HG02981 (cell line): Measurements from ENCODE around the gene NME9.
"Not testable (repeated sequence)": the region's sequence is repeated elsewhere in the genome, so short reads cannot be mapped to it uniquely, and the experiment has no call there.

Experiments
- ATAC-seq: cut with Tn5 transposase; IDR thresholded peaks from one replicate; pipeline ENCODE4 v1.9.1; 2021; ENCODE audit warnings: mild to moderate bottlenecking, moderate library complexity; ENCODE audit not compliant: unreplicated experiment

NME9 gene, protein sequence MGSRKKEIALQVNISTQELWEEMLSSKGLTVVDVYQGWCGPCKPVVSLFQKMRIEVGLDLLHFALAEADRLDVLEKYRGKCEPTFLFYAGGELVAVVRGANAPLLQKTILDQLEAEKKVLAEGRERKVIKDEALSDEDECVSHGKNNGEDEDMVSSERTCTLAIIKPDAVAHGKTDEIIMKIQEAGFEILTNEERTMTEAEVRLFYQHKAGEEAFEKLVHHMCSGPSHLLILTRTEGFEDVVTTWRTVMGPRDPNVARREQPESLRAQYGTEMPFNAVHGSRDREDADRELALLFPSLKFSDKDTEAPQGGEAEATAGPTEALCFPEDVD

DNA sequence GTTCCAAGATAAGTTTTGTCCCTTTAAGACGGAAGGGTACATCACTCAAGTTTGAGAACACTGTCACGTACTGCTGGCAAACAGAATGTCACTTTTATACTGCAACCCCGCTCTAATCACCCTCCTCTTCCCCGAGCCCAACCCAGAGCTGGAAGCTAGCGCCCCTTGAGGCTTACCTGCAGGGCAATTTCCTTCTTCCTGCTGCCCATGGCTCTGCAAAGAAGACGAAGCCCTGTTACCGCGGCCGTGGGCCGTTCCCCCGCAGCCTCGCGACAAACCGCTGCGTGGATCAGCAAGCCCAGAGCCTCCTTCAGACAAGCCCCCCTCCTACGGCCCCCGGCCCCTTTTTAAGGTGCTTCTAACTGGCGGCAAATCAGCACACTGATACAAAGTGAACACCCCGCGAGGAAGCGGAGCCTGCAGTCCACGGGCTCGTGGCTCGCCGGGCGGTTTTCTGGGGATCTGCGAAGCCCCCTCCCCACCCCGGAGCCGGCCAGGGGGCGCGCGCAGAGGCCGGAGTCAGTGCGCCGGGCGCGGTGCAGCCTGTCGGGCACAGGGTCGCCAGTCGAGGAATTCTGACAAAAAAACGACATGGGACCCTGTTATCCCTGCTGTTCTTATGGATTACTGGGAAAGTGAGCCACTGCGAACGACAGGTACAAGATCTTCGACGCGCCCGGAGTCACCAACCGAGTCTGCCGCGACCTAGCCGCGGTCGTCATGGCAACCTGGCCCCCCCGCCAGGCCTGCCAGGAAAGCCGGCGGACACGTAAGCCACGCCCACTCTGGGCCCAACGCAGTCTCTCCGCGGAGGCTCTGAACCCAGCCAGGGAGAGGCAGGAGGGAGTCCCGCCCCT, at the start of gene NME9:
Gene NME9, minus strand, starts transcription at position 725 of the 857 bp plus-strand sequence. Its CDS starts 516 bp downstream, at position 209.
- ATAC-seq: peak; percentile 72

DNA sequence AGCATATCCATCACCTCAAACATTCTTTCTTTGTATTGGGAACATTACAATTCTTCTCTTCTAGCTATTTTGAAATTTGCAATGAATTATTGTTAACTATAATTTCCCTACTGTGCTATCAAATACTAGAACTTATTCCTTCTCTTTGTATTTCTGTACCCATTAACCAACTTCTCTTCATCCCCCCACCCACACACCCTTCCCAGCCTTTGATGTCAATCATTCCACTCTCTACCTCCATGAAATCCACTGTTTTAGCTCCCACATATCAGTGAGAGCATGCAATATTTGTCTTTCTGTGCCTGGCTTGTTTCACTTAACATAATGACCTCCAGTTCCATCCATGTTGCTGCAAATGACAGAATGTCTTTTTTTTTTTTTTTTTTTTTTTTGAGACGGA, 49.3 kb upstream of the NME9 start:
- no peak for ATAC-seq

DNA sequence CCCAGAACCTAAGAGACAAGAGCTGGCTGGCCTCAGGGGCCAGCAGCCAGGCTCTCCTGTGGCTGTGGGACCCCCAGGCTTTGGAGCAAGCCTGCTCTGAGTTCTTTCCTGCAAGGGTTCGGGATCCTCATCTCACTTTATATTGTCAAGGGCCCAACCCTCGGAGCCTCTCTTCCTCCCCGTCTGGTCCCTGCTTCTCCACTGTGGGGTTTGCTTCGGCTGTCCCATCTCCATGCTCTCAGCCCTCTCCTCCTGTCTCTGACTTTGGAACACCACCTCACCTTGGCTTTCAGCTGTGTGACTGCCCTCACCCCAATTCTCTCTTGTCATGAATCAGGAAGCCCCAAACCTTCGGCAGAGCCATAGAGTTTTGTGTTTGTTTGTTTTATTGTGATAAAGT, 48.7 kb upstream of the NME9 start:
- ATAC-seq: no peak

DNA sequence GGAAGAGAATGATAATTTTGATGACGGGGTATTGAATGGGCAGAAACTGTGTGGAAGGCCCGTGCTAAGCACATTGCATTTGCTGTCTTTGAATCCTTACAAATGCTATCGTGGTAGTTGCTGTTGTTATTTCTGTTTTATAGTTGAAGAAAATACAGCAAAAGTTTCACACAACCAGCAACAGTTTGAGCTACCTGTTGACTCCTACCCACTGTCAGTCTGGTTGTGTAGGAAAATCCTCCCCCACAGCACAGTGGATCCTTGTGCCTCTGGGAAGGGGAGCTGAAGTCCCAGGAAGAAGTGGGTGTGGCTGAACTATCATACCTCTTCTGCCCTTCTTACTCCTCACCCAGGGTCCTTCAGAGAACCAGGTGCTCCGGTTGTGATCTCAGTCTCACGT, 48.2 kb upstream of the NME9 start:
- ATAC-seq: no peak

DNA sequence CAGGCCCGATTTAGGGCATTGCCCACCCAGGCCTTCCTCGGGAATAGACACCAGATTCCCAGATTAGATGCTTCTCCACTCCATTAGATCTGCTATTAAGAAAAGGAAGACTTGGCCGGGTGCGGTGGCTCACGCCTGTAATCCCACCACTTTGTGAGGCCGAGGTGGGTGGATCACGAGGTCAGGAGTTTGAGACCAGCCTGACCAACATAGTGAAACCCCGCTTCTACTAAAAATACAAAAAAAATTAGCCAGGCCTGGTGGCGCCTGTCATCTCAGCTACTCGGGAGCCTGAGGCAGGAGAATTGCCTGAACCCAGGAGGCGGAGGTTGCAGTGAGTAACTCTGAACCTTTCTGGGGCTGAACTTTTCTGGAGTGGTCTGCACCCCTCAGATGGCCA, 47.6 kb upstream of the NME9 start:
- not testable (repeated sequence) for ATAC-seq

DNA sequence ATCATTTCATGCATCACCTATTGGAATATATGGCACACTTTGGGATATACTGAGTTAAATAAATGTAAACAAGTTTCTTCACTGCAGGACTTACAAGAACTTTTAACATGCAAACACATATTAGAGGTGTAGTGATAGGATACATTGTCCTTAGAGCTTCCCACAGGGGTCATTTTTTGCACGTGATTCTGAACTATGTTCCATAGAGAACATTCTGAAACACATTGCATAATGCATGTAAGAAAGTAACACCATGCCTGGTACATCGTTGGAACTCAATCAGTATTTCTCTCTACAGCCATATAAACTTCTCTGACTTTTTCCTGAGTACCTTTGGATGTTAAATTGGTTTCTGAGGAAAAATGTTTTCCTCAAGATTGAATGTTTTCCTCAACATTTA, 47.0 kb upstream of the NME9 start:
- no peak for ATAC-seq

DNA sequence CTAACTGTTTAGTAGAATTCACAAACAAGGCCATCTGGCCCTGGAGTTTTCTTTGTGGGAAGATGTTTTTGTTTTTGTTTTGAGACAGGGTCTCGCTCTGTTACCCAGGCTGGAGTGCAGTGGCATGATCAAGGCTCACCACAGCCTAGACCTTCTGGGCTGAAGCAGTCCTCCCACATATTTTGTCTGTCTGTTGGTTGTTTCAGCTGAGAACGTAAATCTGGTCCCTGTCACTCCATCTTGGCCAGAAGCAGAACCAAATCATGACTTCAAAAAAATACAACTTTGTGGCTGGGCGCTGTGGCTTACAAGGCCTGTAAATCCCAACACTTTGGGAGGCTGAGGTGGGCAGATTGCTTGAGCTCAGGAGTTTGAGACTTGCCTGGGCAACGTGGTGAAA, 45.8 kb upstream of the NME9 start:
- no peak for ATAC-seq

DNA sequence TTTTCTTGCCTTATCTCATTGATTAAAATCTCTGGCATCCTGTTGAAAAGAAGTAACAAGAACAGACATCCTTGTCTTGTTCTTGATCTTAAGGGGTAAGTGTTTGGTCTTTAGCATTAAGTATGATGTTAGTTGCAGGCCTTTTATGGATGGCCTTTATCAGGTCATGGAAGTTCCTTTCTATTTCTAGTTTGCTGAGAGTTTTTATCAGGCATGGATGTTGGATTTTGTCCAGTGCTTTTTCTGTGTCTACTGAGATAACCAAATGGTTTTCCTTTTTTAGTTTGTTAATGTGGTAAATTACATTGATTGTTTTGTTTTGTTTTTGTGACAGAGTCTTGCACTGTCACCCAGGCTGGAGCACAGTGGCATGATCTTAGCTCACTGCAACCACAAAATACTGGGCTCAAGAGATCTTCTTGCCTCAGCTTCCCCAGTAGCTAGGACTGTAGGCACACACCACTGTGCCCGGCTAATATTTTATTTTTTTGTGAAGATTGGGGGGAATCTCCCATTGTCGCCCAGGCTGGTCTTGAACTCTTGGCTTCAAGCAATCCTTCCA, 45.0 kb upstream of the NME9 start:
- no peak for ATAC-seq

DNA sequence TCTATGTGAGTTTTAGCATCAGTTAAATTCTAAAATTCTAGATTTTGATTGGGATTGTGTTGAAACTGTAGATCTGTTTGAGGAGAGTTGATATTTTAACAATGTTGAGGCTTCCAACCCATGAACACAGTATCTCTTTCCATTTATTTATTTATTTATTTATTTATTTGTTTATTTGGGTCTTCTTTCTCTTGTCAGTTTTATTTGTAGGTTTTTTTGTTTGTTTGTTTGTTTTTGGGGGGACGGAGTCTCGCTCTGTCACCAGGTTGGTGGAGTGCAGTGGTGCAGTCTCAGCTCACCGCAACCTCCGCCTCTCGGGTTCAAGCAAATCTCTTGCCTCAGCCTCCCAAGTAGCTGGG, 44.1 kb upstream of the NME9 start:
- no peak for ATAC-seq

DNA sequence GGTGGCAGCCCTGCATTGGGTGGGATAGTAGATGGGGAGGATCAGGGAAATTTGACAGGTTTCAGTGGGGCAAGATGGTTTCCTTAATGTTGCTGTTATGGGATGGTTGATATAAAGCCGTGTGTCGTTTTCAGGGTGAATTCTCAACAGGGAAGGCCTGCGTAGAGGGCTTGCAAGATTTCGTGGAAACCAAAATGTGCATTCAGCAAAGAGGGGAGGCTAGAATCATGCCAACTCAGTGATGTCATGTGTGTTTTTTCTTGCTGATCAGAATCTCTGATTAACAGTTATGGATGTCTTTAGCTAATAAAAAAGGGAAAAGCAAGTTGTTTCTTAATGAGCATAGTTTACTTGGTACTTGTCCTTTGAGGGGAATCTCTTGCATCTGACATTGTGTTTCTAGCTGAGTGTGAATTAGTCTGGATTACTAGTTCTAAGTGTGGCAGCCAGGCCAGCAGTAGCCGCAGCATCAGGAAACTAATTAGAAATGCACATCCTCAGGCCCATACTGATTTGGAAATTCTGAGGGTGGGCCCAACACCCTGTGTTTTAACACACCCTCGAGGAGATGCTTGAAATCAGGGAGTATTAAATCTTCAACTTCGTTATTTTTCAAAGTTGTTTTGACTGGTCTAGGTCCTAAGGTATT, 43.6 kb upstream of the NME9 start:
- ATAC-seq: no peak

DNA sequence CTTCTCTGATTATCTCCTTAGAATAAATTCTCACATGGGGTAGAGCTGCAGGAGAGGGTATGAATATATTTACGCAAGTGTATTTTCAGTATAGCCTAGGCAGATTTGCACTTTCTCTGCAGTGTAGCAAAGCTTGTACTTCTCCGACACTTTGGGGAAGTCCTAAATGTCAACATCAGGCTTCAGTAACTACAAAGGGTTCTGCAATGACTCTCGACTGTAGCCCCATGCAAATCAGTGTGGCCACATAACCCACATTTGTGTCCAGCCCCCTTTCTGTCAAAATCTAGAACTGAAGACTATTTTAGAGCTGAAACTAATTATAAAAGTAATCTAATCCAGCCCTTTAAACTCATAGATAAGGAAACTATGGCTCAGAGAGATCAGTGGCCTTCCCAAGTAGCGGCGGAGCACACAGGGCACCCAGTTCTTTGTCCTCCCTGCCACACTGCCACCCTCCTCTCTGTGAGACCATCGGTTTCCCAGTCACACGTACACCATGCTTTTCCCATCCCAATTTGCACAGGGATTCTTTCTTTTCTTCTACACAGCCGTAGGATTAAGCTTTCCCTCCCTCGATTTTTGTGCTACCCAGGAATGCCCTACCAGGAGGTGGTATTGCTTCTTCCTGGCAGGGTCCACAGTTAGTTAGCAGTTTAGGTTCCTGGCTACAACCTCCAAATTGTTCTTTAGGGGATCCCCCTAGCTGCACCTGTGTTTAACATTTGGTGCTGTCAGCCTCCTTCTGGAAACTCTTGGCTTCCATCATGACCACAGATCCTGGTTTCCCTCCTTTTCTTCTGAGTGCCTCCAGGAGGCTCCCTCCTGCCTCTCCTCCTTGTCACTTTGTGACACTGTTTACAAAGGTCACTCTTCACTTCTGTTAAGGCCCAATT, 41.7 kb upstream of the NME9 start:
- ATAC-seq: peak; percentile 100

DNA sequence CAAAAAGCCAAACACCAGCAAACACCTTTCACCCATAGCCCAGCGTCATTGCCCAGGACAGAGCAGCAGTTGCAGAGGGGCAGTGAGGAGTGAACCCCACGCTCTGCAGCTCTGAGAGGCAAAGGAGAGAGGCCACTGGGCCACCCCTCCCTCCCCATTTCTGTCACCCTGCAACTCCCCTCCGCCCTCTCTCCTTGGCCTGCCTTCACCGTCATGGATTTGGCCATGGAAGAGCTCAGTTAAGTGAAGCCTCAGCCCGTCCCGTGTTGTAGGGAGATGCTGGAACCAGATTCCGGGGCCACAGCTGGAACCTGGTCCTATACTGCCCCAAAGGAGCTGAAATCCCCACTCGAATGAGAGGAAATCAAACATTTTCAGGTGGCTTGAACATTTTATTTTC, 40.7 kb upstream of the NME9 start:
- no peak for ATAC-seq

DNA sequence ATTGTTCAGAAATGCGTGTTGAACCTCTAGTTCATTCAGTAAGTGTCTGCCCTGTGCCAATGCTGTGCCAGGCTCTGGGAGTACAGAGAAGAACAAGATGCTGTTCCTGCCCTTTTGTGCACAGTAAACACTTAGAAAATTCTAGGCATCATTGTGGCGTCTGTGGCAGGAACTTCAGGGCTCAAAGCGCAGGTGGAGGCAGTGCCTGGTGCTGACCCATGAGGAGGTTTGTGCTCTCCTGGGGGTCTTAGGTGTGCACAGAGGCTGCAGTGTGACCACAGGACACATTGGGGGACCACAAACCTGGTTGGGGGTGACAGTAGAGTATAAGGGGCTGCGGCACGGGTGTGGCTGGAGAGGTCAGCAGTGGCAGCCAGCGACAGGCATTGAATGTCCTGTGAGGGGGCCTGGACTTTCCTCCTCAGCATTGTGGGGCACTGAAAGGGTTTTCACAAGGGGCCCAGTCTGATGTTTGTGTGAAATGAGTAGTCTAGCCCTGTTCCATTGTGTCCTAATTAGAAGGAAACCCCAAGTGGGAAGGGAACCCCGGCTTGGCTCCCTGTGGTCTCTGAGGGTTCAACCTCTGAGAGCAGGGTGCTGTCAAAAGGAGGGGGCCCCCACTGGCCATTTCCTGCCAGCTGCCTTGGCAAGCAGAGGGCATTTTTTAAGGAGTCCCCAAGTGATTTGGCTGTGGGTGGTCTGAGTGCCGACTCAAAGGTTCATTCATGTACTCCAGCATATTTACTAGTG, 39.7 kb upstream of the NME9 start:
- ATAC-seq: no peak

DNA sequence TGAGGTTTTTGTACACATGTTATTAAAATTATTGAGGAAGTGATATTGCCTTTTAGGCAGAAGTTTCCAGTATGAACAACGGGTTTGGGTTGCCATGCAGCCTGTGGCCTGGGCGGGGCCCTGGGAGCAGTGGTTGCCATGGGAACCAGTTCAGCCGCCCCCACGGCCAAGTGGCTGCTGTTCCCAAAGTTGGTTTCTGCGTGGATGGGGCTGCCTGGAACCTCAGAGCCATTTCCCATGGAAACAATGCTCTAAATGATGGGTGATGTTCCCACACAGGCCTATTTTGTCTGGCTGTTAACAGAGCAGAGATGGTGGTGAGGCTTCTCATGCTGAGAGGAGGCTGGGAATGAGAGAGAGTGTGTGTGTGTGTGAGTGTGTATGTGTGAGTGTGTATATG, 38.3 kb upstream of the NME9 start:
- no peak for ATAC-seq

DNA sequence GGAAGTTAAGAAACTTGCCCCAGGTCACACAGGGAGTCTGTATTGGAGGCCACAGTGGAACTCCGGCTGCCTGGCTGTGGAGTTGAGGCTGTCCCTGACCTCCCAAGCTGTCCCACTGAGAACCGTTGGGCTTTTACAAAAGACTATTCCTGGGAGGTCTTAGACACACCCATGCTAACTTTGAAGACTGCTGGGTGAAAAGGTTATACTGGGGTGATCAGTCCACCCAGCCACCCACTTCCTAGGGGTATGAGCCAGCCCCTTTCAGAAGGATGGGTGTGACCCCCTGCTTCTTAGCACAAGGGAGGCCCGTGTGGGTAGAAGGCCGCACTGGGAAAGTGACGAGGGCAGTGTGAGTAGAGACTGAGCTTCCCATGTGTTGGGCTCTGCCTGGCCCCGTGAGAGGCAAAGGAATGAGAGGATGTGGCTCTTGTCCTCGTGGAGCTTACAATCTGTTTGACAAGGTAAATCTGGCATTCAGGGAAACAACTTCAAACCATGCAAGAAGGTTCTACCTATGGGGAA, 37.7 kb upstream of the NME9 start:
- no peak for ATAC-seq

DNA sequence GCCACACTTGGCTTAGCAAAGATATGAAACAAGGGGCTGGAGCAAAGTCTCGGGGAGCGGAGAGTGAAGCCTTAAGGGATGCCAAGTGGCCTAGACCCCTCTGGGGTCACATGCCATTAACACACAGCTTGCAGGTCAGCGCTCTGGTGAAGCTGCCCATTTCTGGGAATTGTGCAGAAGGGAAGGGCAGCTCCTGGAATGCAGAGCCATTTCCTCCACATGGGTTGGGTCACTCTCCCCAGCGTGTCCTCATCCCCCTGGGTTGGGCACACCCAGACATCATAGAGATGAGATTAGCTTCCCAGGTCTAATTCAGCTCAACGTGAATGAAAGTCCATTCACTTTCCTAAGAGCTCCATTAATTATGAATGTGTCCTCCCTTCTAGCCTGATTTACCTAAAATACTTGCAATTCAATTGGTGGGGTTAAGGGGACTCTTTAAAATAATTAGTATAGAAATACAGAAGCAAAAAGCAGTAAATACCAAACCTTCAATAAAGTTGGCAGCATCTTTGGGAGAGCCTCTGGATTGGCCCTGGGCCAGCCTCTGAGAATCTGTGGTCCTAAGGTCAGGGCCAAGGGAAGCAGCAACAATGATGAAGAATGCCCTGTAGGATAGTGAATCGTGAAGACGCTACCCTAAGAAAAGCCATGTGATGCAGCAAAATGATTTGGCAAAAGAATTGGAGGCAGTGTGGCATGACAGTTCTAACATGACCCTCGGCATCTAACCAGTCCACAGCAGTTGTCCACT, 36.5 kb upstream of the NME9 start:
- no peak for ATAC-seq

DNA sequence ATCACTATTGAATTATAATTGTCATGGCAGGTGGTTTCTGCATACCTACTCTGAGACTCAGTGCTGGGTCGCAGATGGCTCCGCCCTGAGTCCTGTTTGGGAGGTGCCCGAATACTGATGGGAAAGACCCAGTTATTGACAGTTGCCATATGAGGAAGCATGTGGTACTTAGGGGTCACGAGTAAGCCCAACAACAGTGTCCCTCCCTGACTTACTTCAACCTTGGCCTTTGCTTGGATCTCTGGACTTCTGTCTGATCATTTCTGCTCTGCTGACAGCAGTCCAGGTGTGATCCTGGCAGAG, 35.6 kb upstream of the NME9 start:
- ATAC-seq: no peak

DNA sequence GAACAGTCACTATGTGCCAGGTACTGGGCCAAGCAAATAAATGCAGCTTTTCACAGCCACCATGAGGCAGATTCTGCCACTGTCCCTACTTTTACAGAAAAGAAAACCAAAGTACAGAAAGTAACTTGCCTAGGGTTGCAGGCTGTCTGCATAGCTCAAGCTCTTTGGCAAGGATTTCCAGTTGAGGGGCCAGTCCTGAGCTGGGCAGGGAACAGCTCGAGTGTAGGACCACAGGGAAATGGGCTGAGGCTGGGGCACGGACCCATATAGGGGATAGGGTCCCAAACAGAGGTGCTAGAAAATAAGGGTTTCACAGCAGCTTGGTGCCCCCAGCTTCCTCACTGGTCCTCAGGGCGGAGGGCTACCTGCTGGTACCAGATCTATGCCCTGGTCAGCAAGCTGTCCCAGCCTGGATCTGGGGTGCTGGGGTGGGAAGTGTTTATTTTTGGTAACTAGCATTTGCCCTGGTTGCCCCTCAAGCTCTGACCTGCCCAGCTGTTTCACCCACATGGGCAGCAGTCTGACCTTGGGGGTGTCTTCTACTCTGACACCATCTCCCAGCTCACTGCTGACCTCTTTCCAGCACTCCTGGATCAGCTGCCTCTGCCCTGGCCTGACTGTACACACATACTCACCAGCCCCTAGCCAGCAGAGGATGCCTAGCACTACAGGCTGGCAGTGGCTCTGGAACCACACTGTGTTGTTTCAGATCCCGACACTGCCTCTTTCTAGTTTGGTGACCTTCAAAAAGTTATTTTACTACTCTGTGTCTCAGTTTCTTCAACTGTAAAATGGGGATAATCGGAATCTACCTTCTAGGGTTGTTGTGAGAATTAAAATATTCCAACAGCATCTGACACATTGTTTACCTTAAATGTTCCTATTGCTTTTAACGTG, 35.0 kb upstream of the NME9 start:
- no peak for ATAC-seq
